ENCODE results near the gene SFR1.

- no peak for TF ChIP-seq CTCF (IDR thresholded peaks at IDR 0.05; ENCODE audit: insufficient read depth, low read length)
- no peak for TF ChIP-seq SPI1 (IDR thresholded peaks at IDR 0.05; ENCODE audit: borderline replicate concordance, low read depth)
These were observed 17.6 kb upstream of the SFR1 start for GRCh38 chr10:104104418-104104817.
